ENCODE measurements around the gene PPIA.

DNA sequence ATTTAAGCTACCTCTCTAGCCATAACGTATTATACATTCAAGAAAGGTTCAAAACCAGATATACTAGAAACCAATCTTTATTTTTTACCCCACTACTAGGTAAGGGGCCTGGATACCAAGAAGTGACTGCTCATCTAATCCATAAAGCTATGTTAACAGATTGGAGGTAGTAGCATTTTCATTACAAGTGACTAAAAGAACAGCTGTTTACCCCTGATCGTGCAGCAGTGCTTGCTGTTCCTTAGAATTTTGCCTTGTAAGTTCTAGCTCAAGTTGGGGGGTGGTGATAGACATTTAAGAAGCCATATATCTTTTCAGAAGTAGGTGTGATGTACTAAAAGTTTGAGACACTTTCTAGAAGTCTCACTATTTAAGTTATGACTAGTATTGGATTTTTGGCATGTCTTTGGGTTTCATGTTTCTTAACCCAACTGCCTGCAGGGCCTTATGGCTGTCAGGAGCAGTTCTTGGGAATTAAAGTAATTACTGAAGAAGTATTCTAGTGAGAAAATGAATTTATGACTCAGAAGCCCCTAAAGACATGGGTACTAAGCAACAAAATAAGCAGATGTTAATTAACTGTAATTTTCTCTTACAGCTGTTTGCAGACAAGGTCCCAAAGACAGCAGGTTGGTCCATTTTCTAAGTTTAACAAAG lies 2.3 kb downstream of the PPIA start:
- TF ChIP-seq SNAI2 (CRISPR knock-in tag; IDR thresholded peaks at IDR 0.05) (no peak), TOX (CRISPR knock-in tag; IDR thresholded peaks at IDR 0.05; ENCODE audit: borderline replicate concordance) (no peak), CSDC2 (CRISPR knock-in tag; IDR thresholded peaks at IDR 0.05) (no peak), RARB (CRISPR knock-in tag; IDR thresholded peaks at IDR 0.05) (no peak; the same call in 1 of the 2 replicates), ARNTL (CRISPR knock-in tag; IDR thresholded peaks at IDR 0.05; ENCODE audit: borderline replicate concordance, low read depth) (no peak), ZC3H10 (CRISPR knock-in tag; IDR thresholded peaks at IDR 0.05) (no peak)
- TF ChIP-seq, protein P1, sequence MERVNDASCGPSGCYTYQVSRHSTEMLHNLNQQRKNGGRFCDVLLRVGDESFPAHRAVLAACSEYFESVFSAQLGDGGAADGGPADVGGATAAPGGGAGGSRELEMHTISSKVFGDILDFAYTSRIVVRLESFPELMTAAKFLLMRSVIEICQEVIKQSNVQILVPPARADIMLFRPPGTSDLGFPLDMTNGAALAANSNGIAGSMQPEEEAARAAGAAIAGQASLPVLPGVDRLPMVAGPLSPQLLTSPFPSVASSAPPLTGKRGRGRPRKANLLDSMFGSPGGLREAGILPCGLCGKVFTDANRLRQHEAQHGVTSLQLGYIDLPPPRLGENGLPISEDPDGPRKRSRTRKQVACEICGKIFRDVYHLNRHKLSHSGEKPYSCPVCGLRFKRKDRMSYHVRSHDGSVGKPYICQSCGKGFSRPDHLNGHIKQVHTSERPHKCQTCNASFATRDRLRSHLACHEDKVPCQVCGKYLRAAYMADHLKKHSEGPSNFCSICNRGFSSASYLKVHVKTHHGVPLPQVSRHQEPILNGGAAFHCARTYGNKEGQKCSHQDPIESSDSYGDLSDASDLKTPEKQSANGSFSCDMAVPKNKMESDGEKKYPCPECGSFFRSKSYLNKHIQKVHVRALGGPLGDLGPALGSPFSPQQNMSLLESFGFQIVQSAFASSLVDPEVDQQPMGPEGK (CRISPR knock-in tag; IDR thresholded peaks at IDR 0.05; ENCODE audit: borderline replicate concordance): no peak
- TF ChIP-seq, protein P2, sequence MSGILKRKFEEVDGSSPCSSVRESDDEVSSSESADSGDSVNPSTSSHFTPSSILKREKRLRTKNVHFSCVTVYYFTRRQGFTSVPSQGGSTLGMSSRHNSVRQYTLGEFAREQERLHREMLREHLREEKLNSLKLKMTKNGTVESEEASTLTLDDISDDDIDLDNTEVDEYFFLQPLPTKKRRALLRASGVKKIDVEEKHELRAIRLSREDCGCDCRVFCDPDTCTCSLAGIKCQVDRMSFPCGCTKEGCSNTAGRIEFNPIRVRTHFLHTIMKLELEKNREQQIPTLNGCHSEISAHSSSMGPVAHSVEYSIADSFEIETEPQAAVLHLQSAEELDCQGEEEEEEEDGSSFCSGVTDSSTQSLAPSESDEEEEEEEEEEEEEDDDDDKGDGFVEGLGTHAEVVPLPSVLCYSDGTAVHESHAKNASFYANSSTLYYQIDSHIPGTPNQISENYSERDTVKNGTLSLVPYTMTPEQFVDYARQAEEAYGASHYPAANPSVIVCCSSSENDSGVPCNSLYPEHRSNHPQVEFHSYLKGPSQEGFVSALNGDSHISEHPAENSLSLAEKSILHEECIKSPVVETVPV (CRISPR knock-in tag; IDR thresholded peaks at IDR 0.05): no peak
- TF ChIP-seq, protein P3, sequence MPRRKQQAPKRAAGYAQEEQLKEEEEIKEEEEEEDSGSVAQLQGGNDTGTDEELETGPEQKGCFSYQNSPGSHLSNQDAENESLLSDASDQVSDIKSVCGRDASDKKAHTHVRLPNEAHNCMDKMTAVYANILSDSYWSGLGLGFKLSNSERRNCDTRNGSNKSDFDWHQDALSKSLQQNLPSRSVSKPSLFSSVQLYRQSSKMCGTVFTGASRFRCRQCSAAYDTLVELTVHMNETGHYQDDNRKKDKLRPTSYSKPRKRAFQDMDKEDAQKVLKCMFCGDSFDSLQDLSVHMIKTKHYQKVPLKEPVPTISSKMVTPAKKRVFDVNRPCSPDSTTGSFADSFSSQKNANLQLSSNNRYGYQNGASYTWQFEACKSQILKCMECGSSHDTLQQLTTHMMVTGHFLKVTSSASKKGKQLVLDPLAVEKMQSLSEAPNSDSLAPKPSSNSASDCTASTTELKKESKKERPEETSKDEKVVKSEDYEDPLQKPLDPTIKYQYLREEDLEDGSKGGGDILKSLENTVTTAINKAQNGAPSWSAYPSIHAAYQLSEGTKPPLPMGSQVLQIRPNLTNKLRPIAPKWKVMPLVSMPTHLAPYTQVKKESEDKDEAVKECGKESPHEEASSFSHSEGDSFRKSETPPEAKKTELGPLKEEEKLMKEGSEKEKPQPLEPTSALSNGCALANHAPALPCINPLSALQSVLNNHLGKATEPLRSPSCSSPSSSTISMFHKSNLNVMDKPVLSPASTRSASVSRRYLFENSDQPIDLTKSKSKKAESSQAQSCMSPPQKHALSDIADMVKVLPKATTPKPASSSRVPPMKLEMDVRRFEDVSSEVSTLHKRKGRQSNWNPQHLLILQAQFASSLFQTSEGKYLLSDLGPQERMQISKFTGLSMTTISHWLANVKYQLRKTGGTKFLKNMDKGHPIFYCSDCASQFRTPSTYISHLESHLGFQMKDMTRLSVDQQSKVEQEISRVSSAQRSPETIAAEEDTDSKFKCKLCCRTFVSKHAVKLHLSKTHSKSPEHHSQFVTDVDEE (CRISPR knock-in tag; IDR thresholded peaks at IDR 0.05): no peak
